ENCODE data around the gene MLIP. TPM values are rescaled to one million over a fixed set of nuclear protein-coding genes. Genes with fewer than 3 reads are reported as not detected.

The MLIP gene
- total RNA-seq, 3 donors from 2014 or later (not counting 1 experiment from before 2014, with no cell fraction given), result not detected

DNA sequence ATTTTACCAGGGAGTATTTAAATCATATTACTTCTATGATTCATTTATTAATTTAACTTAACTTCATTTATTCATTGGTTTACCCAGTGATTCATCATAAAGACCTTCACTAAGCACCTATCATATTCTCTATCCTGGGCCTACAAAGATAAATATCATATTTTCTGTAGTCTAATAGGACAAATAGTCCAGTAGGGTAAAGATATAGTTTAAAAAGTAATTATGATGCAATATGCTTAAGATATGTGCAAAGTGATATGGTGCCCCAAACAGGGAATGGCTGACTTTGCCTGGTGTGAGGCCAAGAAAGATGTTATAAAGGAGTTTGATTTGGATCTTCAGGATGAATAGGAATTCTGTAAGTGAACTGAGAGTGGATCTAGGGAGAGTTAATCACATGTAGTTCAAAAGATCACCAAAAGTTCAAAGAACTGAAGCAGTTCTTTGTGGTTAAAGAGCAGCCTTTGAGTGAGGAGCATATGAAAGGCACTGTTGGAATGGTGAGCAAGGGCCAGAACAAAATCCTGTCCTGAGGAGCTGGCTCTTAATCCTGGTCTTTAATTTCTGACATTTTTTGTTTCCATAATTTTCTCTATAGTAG lies 45.5 kb downstream of the MLIP start:
- ATAC-seq (no peak), DNase-seq (no peak)
- no peak overlapping the region for H3K4me3 Mint-ChIP-seq
- Histone ChIP-seq H3K36me3 (ENCODE audit: control insufficient read depth, insufficient read depth, low read length) (no peaks in the 10 kb centered on the region), H3K27me3 (ENCODE audit: control insufficient read depth, insufficient read depth, low read length) (no peaks in the 10 kb centered on the region), H3K4me1 (ENCODE audit: control insufficient read depth, insufficient read depth, low read length) (no peaks in the 10 kb centered on the region), H3K27ac (ENCODE audit: low read length) (no peak overlapping the region), H3K9me3 (ENCODE audit: control insufficient read depth, insufficient read depth, low read length) (no peaks in the 10 kb centered on the region), H3K4me3 (ENCODE audit: low read length) (no peak overlapping the region)
- intact Hi-C loops (cut with micrococcal nuclease), result no loop called here
- H3K9me3 Mint-ChIP-seq, result peaks cover 6 to 9% of the 10 kb centered on the region in 2 donors
- H3K27ac Mint-ChIP-seq, result no peak overlapping the region
- TF ChIP-seq, protein P1, sequence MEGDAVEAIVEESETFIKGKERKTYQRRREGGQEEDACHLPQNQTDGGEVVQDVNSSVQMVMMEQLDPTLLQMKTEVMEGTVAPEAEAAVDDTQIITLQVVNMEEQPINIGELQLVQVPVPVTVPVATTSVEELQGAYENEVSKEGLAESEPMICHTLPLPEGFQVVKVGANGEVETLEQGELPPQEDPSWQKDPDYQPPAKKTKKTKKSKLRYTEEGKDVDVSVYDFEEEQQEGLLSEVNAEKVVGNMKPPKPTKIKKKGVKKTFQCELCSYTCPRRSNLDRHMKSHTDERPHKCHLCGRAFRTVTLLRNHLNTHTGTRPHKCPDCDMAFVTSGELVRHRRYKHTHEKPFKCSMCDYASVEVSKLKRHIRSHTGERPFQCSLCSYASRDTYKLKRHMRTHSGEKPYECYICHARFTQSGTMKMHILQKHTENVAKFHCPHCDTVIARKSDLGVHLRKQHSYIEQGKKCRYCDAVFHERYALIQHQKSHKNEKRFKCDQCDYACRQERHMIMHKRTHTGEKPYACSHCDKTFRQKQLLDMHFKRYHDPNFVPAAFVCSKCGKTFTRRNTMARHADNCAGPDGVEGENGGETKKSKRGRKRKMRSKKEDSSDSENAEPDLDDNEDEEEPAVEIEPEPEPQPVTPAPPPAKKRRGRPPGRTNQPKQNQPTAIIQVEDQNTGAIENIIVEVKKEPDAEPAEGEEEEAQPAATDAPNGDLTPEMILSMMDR (IDR thresholded peaks at IDR 0.05), result no peak
- H3K36me3 Mint-ChIP-seq, result no peaks in the 10 kb centered on the region
- H3K4me1 Mint-ChIP-seq, result no peaks in the 10 kb centered on the region
- H3K27me3 Mint-ChIP-seq (ENCODE audit: low read depth in 2 of 2), result no peaks in the 10 kb centered on the region

DNA sequence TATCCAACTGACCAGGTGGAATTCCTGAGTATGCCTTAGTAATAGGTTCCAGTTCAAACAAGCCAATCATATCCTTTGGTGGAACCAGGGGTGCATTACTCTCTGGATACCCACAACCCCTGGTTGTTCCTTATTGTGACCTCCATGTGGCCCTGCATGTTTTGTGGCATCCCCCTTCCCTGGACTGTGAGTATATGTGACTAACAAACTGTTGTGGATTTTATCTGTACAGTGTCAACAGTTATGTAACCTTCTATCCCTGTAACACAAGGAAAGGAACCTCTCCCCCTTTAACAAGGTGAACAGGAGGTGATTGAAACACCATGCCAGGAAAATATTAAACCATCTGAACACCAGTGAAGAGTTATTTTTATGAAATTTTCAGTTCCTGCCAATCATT lies 46.2 kb downstream of the MLIP start:
- DNase-seq (no peak), ATAC-seq (no peak)
- H3K36me3 ChIP-seq (ENCODE audit: control insufficient read depth, insufficient read depth, low read length), result no peaks in the 10 kb centered on the region
- H3K36me3 Mint-ChIP-seq, result no peaks in the 10 kb centered on the region
- H3K27me3 Mint-ChIP-seq (ENCODE audit: low read depth in 2 of 2), result no peaks in the 10 kb centered on the region
- no peaks in the 10 kb centered on the region for H3K4me1 Mint-ChIP-seq
- peaks cover 9 to 11% of the 10 kb centered on the region in 2 donors for H3K9me3 Mint-ChIP-seq
- H3K27ac ChIP-seq (ENCODE audit: low read length), result no peak overlapping the region
- no peaks in the 10 kb centered on the region for H3K9me3 ChIP-seq (ENCODE audit: control insufficient read depth, insufficient read depth, low read length)
- H3K27me3 ChIP-seq (ENCODE audit: control insufficient read depth, insufficient read depth, low read length), result no peaks in the 10 kb centered on the region
- H3K27ac Mint-ChIP-seq, result no peak overlapping the region
- no peaks in the 10 kb centered on the region for H3K4me1 ChIP-seq (ENCODE audit: control insufficient read depth, insufficient read depth, low read length)
- H3K4me3 ChIP-seq (ENCODE audit: low read length), result no peak overlapping the region
- H3K4me3 Mint-ChIP-seq, result no peak overlapping the region
- TF ChIP-seq, protein P1 (IDR thresholded peaks at IDR 0.05), result no peak
- intact Hi-C loops (cut with micrococcal nuclease), result no loop called here

DNA sequence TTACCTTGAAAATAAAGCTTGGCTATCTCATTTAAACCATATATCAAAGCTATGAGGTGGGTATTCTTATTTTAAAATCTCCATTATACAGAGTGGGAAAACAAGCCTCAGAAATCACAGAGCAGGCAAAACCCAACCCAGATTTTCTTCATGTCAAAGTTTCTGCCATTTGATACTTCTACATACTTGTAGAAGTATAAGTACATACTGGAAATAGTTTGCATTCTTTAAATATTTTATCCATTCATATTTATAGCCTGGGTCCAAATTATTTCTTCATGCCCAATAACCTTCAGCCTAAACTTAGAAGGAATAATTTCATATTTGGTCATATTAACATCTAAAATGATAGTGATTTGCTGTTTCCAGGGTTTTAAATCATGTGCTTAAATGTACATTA lies 61.8 kb downstream of the MLIP start:
- Histone ChIP-seq H3K4me1 (ENCODE audit: control insufficient read depth, insufficient read depth, low read length) (no peaks in the 10 kb centered on the region), H3K27me3 (ENCODE audit: control insufficient read depth, insufficient read depth, low read length) (no peaks in the 10 kb centered on the region), H3K27ac (ENCODE audit: low read length) (no peak overlapping the region), H3K36me3 (ENCODE audit: control insufficient read depth, insufficient read depth, low read length) (no peaks in the 10 kb centered on the region), H3K4me3 (ENCODE audit: low read length) (no peak overlapping the region), H3K9me3 (ENCODE audit: control insufficient read depth, insufficient read depth, low read length) (no peaks in the 10 kb centered on the region)
- TF ChIP-seq, protein P1 (IDR thresholded peaks at IDR 0.05), result no peak
- H3K36me3 Mint-ChIP-seq, result no peaks in the 10 kb centered on the region
- H3K4me3 Mint-ChIP-seq, result no peak overlapping the region
- H3K27me3 Mint-ChIP-seq (ENCODE audit: low read depth in 2 of 2), result no peaks in the 10 kb centered on the region
- H3K9me3 Mint-ChIP-seq, result peaks cover 9 to 16% of the 10 kb centered on the region in 2 donors
- H3K4me1 Mint-ChIP-seq, result no peaks in the 10 kb centered on the region
- no peak overlapping the region for H3K27ac Mint-ChIP-seq
- ATAC-seq (no peak), DNase-seq (no peak)
- intact Hi-C loops (cut with micrococcal nuclease), result no loop called here

DNA sequence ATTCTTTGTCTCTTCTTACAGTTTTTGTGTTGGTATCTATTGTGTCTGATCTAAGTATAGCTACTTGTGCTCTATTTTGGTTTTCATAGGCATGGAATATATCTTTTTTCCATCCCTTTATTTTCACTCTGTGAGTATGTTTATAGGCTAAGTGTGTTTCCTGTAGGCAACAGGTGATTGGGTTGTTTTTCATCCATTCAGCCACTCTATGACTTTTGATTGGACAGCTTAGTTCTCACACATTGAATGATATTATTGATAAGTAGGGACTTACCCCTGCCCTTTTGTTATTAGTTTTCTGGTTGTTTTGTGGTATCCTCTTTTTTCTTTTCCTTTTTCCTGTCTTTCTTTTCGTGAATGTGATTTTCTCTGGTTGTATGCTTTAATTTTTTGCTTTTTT lies 67.9 kb downstream of the MLIP start:
- Mint-ChIP-seq H3K4me3 (no peak overlapping the region), H3K27ac (no peak overlapping the region), H3K4me1 (no peaks in the 10 kb centered on the region), H3K36me3 (no peaks in the 10 kb centered on the region), H3K9me3 (peaks cover 5 to 13% of the 10 kb centered on the region in 2 donors), H3K27me3 (ENCODE audit: low read depth in 2 of 2) (no peaks in the 10 kb centered on the region)
- WGBS (ENCODE audit: insufficient coverage), result no CpG with 5 or more reads among the region's 1 CpG
- ATAC-seq (no peak), DNase-seq (no peak)
- no peaks in the 10 kb centered on the region for H3K27me3 ChIP-seq (ENCODE audit: control insufficient read depth, insufficient read depth, low read length)
- H3K27ac ChIP-seq (ENCODE audit: low read length), result no peak overlapping the region
- TF ChIP-seq, protein P1 (IDR thresholded peaks at IDR 0.05), result no peak
- no peaks in the 10 kb centered on the region for H3K4me1 ChIP-seq (ENCODE audit: control insufficient read depth, insufficient read depth, low read length)
- intact Hi-C loops (cut with micrococcal nuclease), result no loop called here
- H3K4me3 ChIP-seq (ENCODE audit: low read length), result no peak overlapping the region
- H3K9me3 ChIP-seq (ENCODE audit: control insufficient read depth, insufficient read depth, low read length), result peaks cover 5% of the 10 kb centered on the region
- no peaks in the 10 kb centered on the region for H3K36me3 ChIP-seq (ENCODE audit: control insufficient read depth, insufficient read depth, low read length)
